Sigmoid colon (tissue), 3 donors: ENCODE results near the gene ZFP69B.

Source experiments
- CTCF ChIP-seq, 4 experiments: fragments of 450-650 bp in 3 of 4; fragments of 200-600 bp in 1 of 4; IDR thresholded peaks; one replicate each; pipeline ENCODE4 v1.5.1; 2016 to 2019; ENCODE audit warnings: antibody characterized with exemption in 4 of 4, mild to moderate bottlenecking in 3 of 4, moderate library complexity in 2 of 4
- POLR2A ChIP-seq, 2 donors: fragments of 450-650 bp; IDR thresholded peaks; one replicate each; pipeline ENCODE4 v1.6.1; 2016; ENCODE audit warnings: antibody characterized with exemption in 2 of 2, mild to moderate bottlenecking in 2 of 2, moderate library complexity in 2 of 2

GRCh38 chr1:40421431-40422384, 28.6 kb upstream of the ZFP69B start:
- TF ChIP-seq CTCF (IDR thresholded peaks at IDR 0.05) (no peak), POLR2A (IDR thresholded peaks at IDR 0.05) (no peak)
